ENCODE measurements around the gene PMS2.
"Not testable (repeated sequence)": the region's sequence is repeated elsewhere in the genome, so short reads cannot be mapped to it uniquely, and the experiment has no call there.

PMS2 gene

GRCh38 chr7:6008668-6009611 lies at the start of gene PMS2, which contains the start of gene AIMP2:
TSS of gene PMS2 (minus strand) at chr7:6009049. CDS start at chr7:6009019, 30 bp downstream.
TSS of gene AIMP2 (plus strand) at chr7:6009272. CDS start at chr7:6009364, 92 bp downstream.
- DNase-seq, result peak; percentile 98

- no peak for DNase-seq
These were observed 48.7 kb upstream of the PMS2 start for GRCh38 chr7:6057316-6058129.

- DNase-seq, result no peak
These were observed 47.8 kb upstream of the PMS2 start for GRCh38 chr7:6056616-6057015.

GRCh38 chr7:6051185-6051584 lies 42.3 kb upstream of the PMS2 start:
- not testable (repeated sequence) for DNase-seq

DNA sequence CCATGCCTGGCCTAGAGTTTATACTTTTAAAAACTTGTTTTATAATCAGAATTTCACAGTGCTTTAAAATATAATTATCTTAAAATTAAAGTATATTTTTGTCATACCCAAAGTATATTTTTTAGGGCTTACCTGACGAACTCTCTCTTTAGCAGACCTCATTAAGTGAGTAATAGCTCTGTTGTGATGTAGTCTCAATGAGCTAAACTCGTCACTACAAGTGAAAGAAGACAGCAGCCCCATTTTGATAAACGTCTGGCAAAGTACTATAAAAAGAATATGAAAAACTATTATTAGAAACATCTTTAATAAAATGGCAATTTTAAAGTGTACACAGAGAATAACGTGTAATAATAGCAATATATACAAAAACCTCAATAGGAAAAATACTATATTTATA lies 40.9 kb upstream of the PMS2 start:
- no peak for DNase-seq

- DNase-seq, result no peak
These were observed 26.8 kb upstream of the PMS2 start for GRCh38 chr7:6035686-6036085.

DNA sequence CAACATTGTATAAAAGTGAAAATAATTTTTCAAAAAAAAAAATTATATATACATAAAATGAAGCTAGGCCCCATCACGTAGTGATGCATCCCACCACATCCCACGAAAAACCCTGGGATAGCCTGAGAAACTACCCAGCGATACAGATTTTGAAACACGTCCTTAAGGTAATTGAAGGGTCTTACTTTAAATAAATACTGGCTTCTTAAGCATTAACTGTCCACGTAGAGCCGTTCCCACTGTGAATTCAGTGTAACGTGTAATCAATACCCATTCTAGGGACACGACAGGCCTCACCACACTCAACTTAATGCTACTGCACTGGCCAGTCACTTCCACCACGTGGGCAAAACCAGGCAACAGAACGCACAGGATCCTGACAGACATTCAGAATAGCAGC lies 26.3 kb upstream of the PMS2 start:
- DNase-seq, result no peak

DNA sequence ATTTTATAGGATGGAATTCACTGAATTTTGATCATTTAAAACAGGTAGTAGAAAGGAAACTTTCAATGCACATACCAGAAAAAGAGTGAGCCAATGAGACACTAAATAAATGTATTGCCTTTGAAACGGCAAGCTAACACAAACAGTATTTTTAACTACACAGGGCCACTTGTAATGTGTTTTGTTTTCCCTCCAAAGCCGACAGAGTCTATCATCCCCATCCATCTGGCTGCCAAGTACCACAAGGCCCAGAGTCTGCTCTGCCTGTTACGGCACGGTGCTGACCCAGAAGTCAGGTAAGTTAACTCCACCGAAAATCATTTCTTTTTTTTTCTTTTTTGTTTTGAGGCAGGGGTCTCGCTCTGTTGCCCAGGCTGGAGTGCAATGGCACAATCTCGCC lies 23.8 kb upstream of the PMS2 start:
- no peak for DNase-seq

- DNase-seq, result no peak
These were observed 23.3 kb upstream of the PMS2 start for GRCh38 chr7:6032167-6032566.

GRCh38 chr7:6031567-6031966 lies 22.7 kb upstream of the PMS2 start:
- no peak for DNase-seq

DNA sequence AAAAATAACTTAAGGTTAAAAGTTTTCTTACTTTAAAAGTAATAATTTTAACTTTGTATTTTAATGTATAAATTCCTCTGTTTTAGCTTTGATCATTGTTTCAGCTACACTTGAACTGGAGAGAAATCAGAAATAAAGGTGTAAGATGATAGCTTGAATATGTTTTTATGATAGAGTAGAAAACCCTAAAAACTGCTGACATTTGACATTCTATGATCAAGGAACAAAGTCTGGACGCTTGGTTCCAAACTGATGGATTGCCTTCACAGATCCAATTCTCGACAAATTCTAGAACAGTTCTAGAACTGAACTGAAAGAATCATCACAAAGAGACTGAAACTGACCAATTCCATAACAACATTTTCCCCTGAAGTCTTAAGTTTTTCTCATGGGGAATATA lies 22.1 kb upstream of the PMS2 start, which contains the start of gene ANKRD61:
ANKRD61 (plus strand) TSS at position 389 of the 400 bp plus-strand sequence; CDS start at position 389, 0 bp downstream.
- DNase-seq, result no peak

- DNase-seq, result no peak
These were observed 19.7 kb upstream of the PMS2 start for GRCh38 chr7:6028563-6028962.

DNA sequence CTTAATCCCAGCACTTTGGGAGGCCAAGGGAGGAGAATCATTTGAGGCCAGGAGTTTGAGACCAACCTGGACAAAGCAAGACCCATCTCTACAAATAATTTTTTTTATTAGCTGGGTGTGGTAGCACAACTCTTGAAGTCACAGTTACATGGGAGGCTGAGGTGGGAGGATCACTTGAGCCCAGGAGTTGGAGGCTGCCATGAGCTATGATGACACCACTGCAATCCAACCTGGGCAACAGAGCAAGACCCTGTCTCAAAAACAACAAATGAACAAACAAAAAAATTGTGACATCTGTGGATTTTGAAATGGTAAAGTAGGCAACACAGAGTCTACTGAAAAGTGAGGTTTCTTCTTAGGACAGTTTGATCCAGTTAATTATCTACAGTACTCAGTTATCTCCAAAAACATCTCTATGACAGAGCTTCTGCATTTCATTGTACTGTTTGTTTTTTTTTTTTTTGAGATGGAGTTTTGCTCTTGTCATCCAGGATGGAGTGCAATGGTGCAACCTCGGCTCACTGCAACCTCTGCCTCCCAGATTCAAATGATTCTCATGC lies 19.0 kb upstream of the PMS2 start:
- no peak for DNase-seq

DNA sequence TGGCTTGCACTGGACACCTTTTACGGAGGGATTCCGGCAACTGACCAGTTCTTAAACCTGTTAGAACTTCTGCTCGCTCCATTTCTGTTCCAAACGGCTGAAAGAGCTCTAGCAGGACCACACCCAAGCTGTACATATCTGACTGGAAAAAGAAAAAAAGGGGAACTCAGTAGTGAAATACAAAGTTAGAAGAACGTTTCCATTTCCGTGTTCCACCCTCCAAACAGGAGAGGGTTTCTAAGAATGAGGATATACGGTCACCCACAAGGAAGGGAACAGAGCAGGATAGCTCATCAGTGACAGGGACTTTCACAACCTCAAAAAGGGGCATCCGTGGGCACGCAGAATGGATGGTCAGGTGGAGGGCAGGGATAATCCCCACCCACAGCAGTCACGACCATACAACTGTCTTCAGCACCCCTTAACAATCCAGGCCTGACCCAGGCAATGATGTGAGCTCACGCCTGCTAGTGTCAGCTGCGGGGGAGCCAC lies 18.0 kb upstream of the PMS2 start:
- no peak for DNase-seq

DNA sequence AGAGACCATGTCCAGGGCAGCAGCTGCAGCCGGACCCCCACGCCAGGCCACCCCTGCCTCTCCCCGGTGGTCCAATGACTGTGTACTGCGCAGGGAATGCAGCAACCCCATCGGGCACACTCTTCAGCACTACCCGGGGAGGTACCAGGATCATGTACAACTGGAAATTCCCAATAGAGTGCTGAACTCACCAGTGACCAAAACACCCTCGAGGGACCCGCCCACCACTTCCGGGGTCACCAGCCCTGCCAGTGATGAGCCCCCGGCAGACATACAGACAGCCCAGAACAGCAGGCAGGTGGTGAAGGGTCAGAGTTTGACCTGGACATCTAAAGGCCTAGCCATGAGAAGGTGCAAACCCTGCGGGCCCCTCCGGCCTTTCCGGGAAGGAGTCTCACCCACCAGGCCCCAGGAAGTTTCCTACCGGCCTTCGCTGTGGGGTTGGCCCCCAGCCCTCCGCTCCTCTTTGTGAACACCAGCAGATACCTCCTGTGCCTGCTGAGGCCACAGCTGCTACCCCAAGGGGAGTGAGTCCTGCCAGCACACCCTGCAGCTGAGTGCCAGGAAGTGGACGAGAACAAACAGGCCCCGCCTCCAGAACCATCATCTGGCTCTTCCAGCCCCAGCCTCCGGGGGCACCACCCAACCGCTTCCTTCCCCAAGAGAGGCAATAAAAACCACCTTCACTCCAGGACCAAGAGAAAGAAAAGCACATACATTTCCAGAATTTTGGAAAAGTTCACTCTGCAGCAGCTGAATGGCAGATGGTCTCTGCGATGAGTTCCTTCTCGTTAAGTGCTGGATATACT lies 17.4 kb upstream of the PMS2 start:
- peak; percentile 47 for DNase-seq

DNA sequence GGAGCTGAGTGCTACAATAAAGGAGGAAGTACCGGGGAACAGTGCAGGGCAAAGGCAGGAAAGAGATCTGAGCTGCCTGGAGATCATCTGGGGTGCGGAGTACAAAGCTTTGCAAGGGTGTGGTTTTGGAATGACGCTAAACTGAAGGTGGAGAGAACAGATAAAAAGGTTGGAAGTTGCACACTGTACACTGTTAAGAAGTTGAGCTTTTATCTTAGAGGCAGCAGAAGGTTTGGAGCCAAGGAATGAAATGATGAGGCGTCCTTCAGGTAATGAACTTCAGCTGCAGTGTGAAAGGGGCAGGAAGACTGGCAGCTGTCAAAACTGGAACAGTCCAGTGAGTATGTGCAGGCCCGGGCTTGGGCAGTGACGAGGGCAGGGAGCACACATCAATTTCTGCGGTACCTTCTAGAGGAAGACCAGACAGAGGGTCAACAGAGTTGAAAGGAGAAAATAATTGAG lies 15.2 kb upstream of the PMS2 start:
- DNase-seq, result no peak

GRCh38 chr7:6022707-6023106 lies 13.9 kb upstream of the PMS2 start:
- DNase-seq, result no peak

DNA sequence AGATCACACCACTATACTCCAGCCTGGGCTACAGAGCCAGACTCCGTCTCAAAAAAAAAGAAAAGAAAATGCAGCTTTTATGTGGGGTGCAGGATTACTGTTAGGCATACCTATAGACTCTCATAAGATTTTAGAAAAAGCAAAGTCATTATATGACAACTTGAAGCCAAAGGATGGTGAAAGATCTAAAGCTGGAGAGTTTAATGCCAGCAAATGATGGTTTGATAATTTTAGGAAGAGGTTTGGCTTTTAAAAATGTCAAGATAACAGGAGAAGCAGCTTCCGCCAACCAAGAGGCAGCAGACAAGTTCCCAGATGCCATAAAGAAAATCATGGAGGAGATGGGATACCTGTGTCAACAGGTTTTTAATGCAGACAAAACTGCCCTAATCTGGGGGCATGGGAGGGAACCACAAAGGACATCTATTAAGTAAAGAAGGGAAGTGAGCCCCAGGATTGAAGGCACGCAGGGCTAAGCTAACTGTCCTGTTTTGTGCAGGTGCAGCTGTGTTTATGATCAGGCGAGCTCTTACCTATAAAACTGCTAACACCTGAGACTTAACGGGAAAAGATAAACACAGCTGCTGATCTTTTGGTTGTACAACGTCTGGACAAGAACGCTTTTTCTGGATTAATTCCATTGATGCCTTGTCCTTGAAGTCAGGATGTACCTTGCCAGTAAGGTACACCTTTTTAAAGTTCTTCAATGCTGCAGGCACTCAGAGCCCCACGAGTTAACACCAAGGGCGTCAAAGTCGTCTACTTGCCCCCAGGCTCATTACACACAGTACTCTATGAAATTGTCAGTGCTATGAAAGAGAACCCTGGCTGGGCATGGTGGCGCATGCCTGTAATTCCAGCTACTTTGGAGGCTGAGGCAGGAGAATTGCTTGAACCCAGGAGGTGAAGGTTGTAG lies 11.8 kb upstream of the PMS2 start:
- no peak for DNase-seq

- DNase-seq, result no peak
These were observed 7.8 kb upstream of the PMS2 start for GRCh38 chr7:6016653-6016966.

DNA sequence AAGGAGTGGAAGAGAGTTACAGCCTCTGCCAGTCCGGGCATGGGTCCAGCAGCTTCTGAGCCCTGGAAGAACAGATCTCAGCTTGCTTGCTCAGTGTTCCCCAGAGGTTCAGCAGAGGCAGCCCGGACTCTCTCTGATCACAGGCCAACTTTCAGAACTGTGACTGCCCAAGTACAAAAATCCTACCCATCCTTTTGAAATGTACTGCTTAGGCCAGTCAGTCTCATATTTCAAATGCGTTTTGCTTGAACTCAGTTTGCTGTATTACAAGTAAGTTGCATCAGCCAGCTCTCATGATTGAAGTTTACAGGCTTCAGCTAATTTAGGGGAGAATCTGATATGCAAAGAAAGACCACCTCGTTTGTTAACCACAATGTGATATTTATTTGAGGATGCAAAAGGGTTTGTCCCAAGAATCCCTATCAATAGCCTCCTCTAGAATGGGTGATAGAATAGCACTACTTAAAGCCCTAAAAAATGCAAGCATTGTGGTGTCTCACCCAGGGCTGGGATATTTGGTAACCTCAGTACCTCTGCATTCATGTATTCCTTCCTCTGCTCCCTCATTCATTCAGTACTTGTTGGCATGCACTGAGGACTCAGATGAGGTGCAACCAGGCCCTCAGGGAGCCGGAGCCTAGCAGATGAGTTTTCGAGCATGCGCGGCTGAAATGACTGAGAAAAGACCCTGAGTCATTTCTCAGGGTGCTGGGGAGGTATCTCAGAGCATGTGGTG lies 7.2 kb upstream of the PMS2 start:
- peak; percentile 9 for DNase-seq
